ENCODE measurements around the gene FAM83G. TPM values are rescaled to one million over a fixed set of nuclear protein-coding genes. Genes with fewer than 3 reads are reported as not detected.

Gene FAM83G
- total RNA-seq, 1 experiment from 2014 or later: 31.4 TPM

GRCh38 chr17:18985475-18985874, 19.1 kb downstream of the FAM83G start (continued):
- TF ChIP-seq MXD4 (CRISPR knock-in tag; IDR thresholded peaks at IDR 0.05; ENCODE audit: borderline replicate concordance) (no peak), HMGXB4 (CRISPR knock-in tag; IDR thresholded peaks at IDR 0.05) (no peak), FOXJ3 (CRISPR knock-in tag; IDR thresholded peaks at IDR 0.05; ENCODE audit: borderline replicate concordance) (no peak), NR3C1 (CRISPR knock-in tag; conservative IDR thresholded peaks at IDR 0.05; ENCODE audit: low read depth) (no peak), ZBTB21 (CRISPR knock-in tag; IDR thresholded peaks at IDR 0.05; ENCODE audit: borderline replicate concordance) (no peak)

- ChIA-PET CTCF (interaction anchor here (1.0 to 1.8 kb wide), 2 partner anchors 23 to 60 kb away, joined by 3 to 9 read pairs; no protein-coding TSS in a partner anchor), POLR2A (no interaction called here)
- Mint-ChIP-seq H3K27me3 (ENCODE audit: low read depth) (no peaks in the 10 kb centered on the region), H3K36me3 (peaks cover 14% of the 10 kb centered on the region), H3K4me3 (no peak overlapping the region), H3K9me3 (no peaks in the 10 kb centered on the region), H3K27ac (no peak overlapping the region), H3K4me1 (no peaks in the 10 kb centered on the region)
- ATAC-seq: no peak
- no peak for DNase-seq (ENCODE audit: low spot score)
- TF ChIP-seq ARID4B (CRISPR knock-in tag; IDR thresholded peaks at IDR 0.05; ENCODE audit: borderline replicate concordance): no peak
- TF ChIP-seq SP1 (CRISPR knock-in tag; conservative IDR thresholded peaks at IDR 0.05): no peak
- no peak for TF ChIP-seq SMAD3 (CRISPR knock-in tag; IDR thresholded peaks at IDR 0.05; ENCODE audit: borderline replicate concordance)
- no peak for TF ChIP-seq ATF2 (CRISPR knock-in tag; IDR thresholded peaks at IDR 0.05; ENCODE audit: borderline replicate concordance, low read depth)
- no peak for TF ChIP-seq USF2 (CRISPR knock-in tag; IDR thresholded peaks at IDR 0.05)
- no peak for TF ChIP-seq PREB (CRISPR knock-in tag; IDR thresholded peaks at IDR 0.05; ENCODE audit: borderline replicate concordance)
- no peak for TF ChIP-seq ATF6 (CRISPR knock-in tag; IDR thresholded peaks at IDR 0.05)
- no peak for TF ChIP-seq MLX (CRISPR knock-in tag; IDR thresholded peaks at IDR 0.05)
- TF ChIP-seq TP53 (CRISPR knock-in tag; IDR thresholded peaks at IDR 0.05): no peak
- no peak for TF ChIP-seq FOXK1 (CRISPR knock-in tag; IDR thresholded peaks at IDR 0.05)
- no peak for TF ChIP-seq MYBL2 (CRISPR knock-in tag; IDR thresholded peaks at IDR 0.05)
- TF ChIP-seq FOXP4 (CRISPR knock-in tag; IDR thresholded peaks at IDR 0.05): no peak
- no peak for TF ChIP-seq TCF7 (CRISPR knock-in tag; IDR thresholded peaks at IDR 0.05; ENCODE audit: low read depth)
Observed at GRCh38 chr17:18984273-18985114, 20.1 kb downstream of the FAM83G start.
